ENCODE measurements around the gene PDE7B.

PDE7B gene

GRCh38 chr6:135990439-135990838, 138.9 kb downstream of the PDE7B start:
- DNase-seq (ENCODE audit: low spot score), result no peak

GRCh38 chr6:135990855-135991464, 139.5 kb downstream of the PDE7B start:
- DNase-seq (ENCODE audit: low spot score), result no peak

DNA sequence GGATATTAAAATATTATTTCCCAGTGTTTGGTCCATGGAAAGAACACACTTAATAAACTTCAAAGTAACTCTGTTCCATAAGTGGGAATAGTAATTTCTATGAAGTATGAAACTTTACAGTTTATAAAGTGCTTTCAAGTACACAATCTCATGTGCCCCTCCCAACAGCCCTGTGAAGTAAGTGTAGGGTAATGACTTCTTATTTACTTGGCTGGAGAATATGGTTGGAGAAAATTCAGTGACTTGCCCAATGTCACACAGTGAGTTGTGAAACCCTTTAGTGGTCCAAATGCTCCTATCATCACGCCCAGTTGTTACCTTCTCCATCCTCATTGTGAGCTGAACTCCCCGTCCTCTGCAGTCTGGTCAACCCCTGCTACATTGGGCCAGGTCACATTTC, 141.2 kb downstream of the PDE7B start:
- no peak for DNase-seq (ENCODE audit: low spot score)

DNA sequence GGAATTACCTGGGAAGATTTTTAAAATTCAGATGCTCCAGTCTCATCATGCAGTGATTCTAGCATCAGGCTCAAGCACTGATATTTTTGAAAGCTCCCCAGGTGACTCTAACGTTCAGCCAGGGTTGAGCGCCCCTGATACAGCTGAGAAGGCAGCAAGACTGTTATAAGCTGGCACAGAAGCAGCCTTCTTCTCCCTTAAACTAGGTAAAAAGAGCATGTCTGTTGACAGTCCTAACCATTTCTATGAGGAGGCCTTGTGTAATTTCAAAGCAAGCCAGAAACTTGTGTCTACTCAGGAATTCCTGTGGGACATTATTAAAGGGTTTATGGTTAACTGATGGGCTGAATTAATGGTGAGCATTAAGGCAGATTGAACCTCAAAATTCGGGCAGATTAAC, 141.9 kb downstream of the PDE7B start:
- no peak for DNase-seq (ENCODE audit: low spot score)

DNA sequence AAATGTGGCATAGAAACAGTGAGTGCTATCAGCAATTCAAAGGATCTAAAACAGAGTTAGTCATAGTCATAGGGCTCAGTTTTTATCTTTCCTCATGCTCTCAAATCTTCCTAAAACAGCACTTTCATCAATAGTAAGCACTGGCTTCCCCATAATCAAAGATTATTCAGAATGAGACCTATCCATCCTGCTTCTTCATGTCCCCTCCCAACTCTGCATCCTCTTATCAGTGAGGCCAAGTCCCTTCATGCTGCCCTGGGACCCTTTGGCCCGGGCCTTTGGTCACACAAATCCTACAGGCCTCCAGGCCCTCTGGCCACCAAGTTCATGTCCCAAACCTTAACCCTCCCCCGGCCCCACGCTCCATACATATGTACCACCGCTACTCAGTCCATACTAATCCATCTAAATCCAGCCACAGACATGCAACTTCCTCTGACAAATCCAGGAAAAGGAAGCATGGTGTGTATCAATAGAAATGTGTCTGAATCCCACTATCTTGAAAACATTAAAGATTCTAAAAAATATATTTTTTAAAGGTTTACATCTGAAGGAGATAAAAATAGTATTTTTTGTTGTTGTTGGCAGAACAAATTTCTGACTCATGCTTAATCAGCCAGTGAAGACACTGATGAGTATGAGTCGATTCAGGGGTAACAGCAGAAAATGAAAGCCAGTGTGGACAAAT, 143.5 kb downstream of the PDE7B start:
- DNase-seq (ENCODE audit: low spot score), result peak; percentile 57

DNA sequence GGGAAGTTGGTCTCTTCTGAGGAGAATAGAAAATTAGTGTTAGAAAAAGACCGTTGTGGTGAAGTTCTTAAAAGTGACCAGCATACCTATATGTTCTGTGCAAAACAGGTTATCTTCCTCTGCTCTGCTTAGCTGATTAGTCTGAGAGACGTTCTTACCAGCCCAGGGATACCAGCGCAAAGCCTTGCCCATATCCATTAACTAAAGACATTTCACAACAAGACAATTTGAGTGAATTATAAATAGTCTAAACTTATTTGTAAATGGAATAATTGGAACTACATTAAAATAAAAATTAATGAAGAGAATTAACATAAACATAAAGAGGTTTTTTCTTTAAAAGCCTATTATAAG, 144.0 kb downstream of the PDE7B start:
- DNase-seq (ENCODE audit: low spot score), result no peak

GRCh38 chr6:135996668-135997067, 145.2 kb downstream of the PDE7B start:
- DNase-seq (ENCODE audit: low spot score), result no peak

DNA sequence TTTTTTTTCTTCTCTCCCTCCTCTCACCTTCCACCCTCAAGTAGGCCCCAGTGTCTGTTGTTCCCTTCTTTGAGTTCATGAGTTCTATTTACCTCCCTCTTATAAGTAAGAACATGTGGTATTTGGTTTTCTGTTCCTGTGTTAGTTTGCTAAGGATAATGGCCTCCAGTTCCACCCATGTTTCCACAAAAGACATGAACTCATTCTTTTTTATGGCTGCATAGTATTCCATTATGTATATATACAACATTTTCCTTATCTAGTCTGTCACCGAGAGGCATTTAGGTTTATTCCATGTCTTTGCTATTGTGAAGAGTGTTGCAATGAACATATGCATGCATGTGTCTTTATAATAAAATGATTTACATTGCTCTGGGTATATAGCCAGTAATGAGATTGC, 147.9 kb downstream of the PDE7B start:
- DNase-seq (ENCODE audit: low spot score), result no peak

GRCh38 chr6:136007345-136007744, 155.8 kb downstream of the PDE7B start:
- DNase-seq (ENCODE audit: low spot score), result no peak

- DNase-seq (ENCODE audit: low spot score), result peak; percentile 15
Observed at GRCh38 chr6:136011475-136011874, 160.0 kb downstream of the PDE7B start.

DNA sequence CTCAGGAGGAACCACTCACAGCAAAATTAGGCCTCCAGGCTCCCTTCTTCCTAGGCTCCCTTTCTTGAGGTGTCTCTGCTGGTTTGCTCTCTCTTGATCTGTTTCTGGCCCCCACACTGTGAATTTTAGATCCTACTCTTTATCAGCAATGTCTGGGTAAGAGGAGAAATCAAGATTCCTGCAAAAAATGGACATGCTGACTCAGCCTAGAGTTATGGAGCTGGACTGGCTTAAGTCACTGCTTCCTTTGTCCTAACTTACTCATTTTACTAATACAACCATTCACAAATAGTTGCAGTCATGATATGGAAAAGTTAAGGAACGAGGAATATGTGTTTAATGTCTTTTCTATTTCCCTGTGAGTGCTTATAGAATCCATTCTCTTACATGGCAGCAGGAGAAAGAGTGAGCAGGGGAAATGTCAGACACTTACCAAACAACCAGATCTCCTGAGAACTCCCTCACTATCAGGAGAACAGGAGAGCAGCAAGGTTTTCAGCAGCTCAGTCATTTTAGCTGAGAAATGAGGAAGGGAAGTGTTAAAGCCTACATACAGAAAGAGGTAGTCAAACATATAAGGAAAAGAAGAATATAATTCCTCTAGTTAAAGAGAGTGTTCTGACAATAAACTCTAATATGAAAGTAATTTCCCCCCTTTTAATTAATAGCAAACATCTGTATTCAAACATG, 160.8 kb downstream of the PDE7B start:
- peak; percentile 48 for DNase-seq (ENCODE audit: low spot score)

GRCh38 chr6:136012943-136013342, 161.4 kb downstream of the PDE7B start:
- no peak for DNase-seq (ENCODE audit: low spot score)

DNA sequence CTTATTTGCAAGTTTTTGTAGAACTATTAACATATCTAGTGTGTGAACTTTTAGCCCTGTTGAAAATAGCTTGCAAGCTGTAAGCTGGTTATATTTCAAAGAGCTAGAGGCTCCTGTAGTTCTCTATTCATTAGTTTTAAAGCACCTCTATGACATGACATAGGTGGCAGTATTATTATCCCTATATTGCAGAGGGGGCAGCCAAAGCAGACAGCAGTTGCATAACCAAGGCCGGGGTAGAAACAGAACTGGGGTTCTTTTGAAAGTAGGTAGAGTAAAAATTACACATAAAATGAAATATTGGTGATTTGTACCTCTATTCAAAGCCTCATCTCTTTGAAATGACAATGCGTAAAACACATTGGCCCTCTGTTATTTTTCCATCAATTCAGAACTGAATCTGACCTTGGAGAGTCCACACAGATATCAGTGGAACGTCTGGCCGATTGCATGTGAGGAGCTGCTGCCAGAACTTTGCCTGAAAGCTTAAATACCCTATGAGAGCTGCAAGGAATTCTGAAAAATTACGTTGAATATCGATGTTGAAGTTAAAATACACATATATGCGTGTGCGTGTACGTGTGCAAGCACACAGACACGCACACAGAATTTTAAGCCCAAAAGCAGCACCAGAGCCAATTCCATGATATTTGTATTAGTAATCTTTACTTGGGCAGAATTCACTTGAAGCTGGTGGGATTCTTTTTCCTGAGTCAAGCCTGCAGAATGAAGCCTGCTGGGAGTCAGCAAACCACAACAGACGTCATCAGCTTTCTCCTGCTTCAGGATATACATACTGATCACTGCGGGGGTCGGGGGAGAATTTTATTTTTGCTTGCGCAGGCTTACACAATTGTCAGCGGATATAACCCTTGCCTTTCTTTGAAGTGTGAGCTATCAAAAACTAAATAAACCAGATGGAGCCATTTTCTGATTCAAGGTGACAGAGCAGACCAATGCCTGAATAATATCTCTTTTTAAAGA, 163.2 kb downstream of the PDE7B start:
- peak; percentile 84 for DNase-seq (ENCODE audit: low spot score)

DNA sequence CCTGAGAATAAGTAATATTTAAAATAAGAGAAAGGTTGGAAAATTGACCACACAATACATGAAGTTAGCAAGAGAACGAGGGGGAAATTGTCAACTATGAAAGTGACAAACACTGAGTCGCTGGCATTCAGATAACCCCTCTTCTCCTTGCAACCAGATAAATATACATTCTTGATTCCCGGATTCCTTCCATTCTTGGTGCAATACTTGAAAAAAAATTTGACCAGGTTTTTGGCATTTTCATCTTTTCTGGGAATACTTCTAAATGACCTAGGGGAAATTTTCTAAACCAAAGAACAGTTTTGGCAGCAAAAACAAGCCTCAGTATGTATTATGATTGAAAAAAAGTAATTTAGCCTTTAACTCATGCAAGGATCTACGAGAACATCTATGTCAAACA, 164.0 kb downstream of the PDE7B start:
- no peak for DNase-seq (ENCODE audit: low spot score)

DNA sequence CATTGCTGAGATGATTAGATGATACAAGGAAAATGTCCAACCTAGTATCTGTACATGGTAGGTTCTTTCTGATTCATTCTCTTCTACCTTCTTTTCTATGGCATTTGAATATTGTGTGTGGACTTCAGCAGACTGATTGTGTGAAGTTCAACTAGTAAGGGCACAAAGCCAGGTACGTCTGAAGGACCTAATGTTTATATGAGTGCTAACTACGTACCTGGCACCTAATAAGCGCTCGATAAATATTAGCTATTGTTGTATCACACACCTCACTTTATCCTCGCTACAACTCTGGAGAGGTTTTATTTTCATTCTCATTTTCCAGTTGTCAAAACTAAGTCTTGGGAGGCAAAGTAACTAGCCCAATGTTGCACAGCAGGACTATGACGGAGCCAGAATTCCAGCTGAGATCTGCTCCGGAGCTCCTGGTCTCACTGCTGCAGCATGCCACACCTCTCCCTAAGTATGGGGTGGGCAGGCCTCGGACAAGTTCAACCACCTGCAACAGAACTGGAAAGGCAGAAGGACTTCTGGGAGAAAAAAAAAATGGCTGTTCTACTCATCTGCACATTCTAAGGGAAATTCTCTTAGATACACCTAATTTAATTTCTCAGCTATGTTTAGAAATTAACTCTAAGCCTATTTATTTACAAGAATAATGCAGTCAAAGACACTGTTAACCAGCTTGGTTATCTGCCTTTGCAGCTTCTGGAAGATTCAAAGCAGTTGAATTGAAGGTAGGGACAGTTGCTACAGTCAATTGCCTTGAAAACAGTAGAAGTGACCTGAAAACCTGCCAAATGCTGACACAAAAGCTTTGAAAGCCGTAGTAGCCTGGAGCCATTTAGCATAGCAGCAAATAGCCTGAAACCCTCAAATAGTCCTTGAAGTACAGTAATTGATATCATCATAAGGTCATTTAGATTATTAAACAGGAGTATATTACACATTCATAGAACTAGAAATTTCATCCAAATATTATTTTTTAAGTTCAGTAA, 165.0 kb downstream of the PDE7B start:
- no peak for DNase-seq (ENCODE audit: low spot score)

DNA sequence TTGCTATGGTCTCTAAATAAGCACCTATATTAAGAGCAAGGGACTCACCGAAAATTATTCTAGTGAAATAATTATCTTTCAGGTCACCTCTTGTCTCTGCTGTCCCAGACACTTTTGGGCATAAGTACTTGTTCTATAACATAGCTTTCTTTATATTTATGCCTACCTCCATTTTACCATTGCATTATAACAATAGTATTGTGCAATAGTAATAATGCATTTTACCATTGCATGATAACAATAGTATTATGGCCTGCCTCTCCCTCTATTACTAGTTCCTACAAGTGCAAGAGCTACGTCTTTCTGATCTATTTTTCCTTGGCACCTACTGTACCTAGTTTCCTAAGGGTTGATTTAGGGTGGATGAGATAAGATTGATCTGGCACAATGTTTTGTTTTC, 169.2 kb downstream of the PDE7B start:
- DNase-seq (ENCODE audit: low spot score), result no peak

GRCh38 chr6:136022224-136022874, 170.8 kb downstream of the PDE7B start:
- DNase-seq (ENCODE audit: low spot score), result no peak

GRCh38 chr6:136024711-136025110, 173.2 kb downstream of the PDE7B start:
- no peak for DNase-seq (ENCODE audit: low spot score)

DNA sequence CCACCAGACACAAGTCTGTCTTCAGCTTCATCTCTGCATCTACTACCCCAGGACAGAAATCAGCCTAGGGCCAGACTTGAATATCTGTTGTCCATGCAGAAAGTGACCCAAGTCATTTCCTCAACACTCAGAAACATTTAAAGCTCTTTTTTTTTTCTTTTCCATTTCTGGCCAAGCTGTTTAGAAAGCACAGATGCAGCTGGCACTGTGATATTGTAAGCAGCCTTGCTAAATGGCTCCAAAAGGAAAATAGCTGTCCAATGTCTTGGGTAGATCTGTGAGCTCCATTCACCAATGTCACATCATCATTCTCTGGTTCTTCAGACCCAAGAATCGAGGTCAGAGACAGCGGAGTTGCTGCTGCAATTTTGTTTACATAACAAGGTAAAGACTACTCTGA, 174.2 kb downstream of the PDE7B start:
- DNase-seq (ENCODE audit: low spot score), result no peak

DNA sequence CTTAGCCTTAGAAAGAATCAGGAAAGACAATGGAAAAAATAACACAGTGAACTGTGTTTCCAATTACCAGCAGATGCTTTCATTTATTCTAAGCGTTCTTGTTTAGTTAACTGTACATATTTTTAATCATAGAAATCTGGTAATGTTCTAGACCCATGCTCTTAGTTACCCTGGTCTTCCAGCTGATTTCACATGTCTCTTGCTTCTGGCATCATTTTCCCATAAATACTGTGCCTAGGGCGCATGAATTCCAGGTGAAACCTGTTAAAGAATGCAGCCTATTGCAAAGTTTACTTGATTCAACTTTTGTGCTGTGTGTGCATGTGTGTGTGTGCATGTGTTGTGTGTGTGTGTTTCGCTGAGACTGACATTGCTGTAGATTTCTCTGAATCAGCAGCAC, 178.6 kb downstream of the PDE7B start:
- DNase-seq (ENCODE audit: low spot score), result peak; percentile 32

DNA sequence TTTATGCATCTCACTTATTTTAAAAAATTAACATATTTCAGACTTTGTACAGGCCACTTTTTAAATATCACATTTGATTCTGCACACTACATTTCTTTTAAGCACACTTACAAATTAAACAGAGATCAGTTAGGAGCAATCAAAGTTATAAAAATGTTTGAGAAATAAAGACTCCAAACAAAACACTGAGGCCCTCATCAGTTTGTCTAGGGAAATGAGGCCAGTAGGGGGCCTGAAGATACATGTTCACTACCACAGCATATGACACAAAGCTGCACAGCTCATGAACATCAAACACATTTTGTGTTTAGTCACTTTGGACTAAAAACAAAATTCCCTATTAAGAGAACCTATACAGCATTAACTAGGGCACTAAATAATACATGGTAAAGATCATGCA, 180.5 kb downstream of the PDE7B start:
- DNase-seq (ENCODE audit: low spot score), result peak; percentile 60

Data from AG20443 (cell line).